GM21390 (cell line): ENCODE results near the gene BFSP1.

Experiments used
- ATAC-seq: cut with Tn5 transposase; IDR thresholded peaks from one replicate; pipeline ENCODE4 v1.9.1; 2021; ENCODE audit not compliant: unreplicated experiment

BFSP1 gene

GRCh38 chr20:17530716-17531664 is at the start of gene BFSP1:
BFSP1 (minus strand) TSS chr20:17531379; CDS start chr20:17531329, 50 bp downstream.
- no peak for ATAC-seq

GRCh38 chr20:17580895-17581294 is 49.7 kb upstream of the BFSP1 start:
- ATAC-seq: no peak

GRCh38 chr20:17579369-17580039 is 48.3 kb upstream of the BFSP1 start:
- no peak for ATAC-seq

GRCh38 chr20:17576215-17576614 is 45.0 kb upstream of the BFSP1 start:
- no peak for ATAC-seq

GRCh38 chr20:17573463-17573862 is 42.3 kb upstream of the BFSP1 start:
- no peak for ATAC-seq

- ATAC-seq: no peak
Measured at GRCh38 chr20:17572034-17572638, 41.0 kb upstream of the BFSP1 start.

DNA sequence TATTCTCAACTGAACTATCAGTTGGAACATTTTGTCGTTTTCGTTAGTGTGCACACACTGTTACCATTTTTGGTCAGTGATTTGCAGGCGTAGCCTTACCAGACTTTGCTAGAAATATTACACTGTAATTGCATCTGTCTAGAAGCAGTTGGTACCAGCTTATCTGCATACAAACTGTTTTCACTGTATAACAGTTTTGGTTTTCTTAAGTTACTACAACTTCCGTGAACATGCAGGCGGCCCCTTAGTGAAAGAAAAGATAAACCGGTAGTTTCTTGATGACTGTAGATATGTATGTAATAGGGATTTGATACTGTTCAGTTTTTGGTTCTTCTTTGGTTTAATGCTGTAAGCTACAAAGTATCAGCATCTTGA is 40.0 kb upstream of the BFSP1 start:
- ATAC-seq: no peak

DNA sequence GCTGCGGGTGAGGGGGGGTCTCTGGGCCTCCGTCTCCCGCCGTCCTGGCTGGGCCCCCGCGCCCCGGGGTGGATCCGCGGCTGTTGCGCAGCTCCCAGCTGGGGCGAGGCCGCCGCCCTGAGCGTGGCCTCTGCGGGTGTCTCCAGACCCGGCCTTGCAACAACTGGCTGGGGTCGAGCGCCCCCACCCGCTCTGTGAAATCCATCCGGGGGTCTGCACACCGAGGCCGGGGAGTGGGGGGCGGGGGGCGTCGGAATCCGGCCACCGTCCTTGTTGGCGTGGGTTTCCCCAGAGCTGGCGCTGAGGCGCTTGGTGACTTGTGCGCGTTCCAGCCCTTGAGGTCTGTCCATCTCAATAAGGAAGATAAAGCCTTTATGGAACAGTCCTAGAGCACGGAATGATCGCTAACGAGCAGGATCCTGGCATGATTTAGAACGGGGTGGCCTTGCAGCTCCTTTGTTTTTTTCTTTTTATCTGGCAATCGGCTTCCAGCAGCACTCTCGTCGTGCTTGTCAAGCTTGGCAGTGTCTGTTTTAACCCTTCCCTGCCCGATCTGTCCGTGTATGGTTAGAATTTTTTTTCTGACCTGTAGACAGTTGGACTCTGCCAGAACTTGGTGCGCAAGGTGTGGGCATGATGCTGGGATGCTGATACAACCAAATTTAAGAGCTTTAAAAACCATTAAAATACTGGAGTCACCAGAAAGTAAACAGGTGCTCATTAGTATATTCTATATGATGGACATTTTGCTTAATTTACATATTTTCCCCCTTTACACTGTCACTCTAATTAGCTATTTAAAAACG is 39.4 kb upstream of the BFSP1 start:
- peak; percentile 37 for ATAC-seq

GRCh38 chr20:17569616-17570346 is 38.6 kb upstream of the BFSP1 start, which contains the start of gene DSTN:
DSTN (plus strand) TSS chr20:17570075; CDS start chr20:17570209, 134 bp downstream.
- peak; percentile 90 for ATAC-seq

GRCh38 chr20:17568972-17569521 is 37.9 kb upstream of the BFSP1 start:
- ATAC-seq: no peak

DNA sequence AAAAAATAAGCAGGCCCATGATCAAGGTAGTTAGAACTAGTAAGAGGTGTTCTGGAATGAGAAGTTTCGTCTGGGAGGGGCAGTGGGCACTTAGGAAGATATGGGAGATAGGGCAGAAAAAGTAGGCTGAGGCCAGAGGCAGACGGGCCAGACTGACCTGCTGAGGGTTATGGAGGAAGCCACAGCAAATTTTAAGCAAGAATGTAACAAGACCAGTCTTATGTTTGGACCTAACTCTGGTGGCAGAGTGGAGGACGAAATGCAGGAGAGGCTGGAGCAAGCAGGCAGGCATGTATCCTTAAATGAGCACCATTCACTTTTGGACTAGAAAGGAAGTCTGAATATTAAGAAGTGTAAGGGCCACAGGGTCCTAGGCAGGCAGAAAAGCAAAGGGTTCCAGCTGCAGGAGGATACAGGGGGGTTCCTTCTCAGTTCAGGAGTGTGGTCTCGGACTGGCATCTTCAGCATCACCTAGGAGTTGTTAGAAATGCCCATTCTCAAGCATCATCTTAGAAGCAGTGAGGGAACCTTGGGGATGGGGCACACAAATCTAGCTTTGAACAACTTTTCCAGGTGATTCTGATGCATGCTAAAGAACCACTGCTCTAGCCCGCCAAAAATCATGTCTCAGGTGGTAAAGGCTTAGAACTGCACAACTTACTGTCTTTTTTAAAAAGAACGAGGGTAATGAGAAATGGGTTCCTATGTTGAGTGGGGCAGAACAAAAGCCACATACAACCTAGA is 37.0 kb upstream of the BFSP1 start:
- ATAC-seq: no peak

GRCh38 chr20:17566345-17566744 is 35.2 kb upstream of the BFSP1 start:
- ATAC-seq: no peak

- ATAC-seq: no peak
Measured at GRCh38 chr20:17565169-17565845, 34.1 kb upstream of the BFSP1 start.

DNA sequence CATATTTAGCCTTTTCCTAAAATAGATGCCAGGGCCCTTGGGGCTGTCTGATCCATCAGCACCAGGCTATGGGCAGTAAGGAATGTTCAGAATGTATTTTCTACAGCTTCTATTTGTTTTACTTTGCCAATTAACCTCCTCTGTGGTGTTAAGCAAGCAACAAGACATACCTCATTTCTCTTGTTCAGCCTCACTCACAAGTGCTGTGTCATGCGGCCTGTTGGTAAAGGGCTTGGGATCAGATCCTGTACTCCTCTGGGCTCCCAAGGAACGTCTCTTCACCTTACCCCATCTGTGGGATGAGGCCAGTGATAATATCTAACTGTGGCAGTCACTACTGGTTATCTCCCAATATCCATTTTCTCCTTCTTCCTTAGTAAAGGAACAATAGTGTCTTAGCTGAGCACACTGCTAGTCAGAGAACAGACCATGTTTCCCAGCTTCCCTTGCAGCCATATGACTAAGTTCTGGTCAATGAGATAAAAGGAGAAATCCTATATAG is 31.7 kb upstream of the BFSP1 start:
- no peak for ATAC-seq

- ATAC-seq: no peak
Measured at GRCh38 chr20:17560344-17561074, 29.3 kb upstream of the BFSP1 start.

GRCh38 chr20:17559338-17559737 is 28.2 kb upstream of the BFSP1 start:
- no peak for ATAC-seq

- no peak for ATAC-seq
Measured at GRCh38 chr20:17558941-17559304, 27.7 kb upstream of the BFSP1 start.
